Adrenal gland (tissue), 12 donors: Measurements from ENCODE around the gene EFS. TPM values are rescaled to one million over a fixed set of nuclear protein-coding genes. Genes with fewer than 3 reads are reported as not detected.

ENCODE experiments used
- DNase-seq, 7 donors: peaks; one replicate each; pipeline ENCODE4 v3.0.0-alpha.2; 2019 to 2020
- H3K27ac ChIP-seq, 5 donors: fragments of 200-600 bp; sonication (generic) in 4 of 5; 1 replicate in 3 of 5; 2 replicates in 2 of 5; pipeline versions ENCODE4 v1.5.1 to v1.8.0; 2016 to 2020; ENCODE audit warnings: mild to moderate bottlenecking in 1 of 5
- H3K27me3 ChIP-seq: fragments of 200-600 bp; 2 replicates; pipeline ENCODE4 v1.8.0; 2021
- H3K36me3 ChIP-seq, 2 donors: fragments of 200-600 bp; replicated peaks in 1 of 2; 1 replicate in 1 of 2; 2 replicates in 1 of 2; pipeline versions ENCODE4 v1.5.1 to v1.8.0; 2018 to 2022
- H3K4me1 ChIP-seq, 2 donors: fragments of 200-600 bp; replicated peaks in 1 of 2; 1 replicate in 1 of 2; 2 replicates in 1 of 2; pipeline versions ENCODE4 v1.5.1 to v1.8.0; 2018 to 2021
- H3K4me3 ChIP-seq, 4 donors: fragments of 200-600 bp; sonication (generic) in 3 of 4; one replicate each; pipeline ENCODE4 v1.5.1; 2016 to 2018
- H3K9me3 ChIP-seq, 3 donors: fragments of 200-600 bp; sonication (generic) in 1 of 3; replicated peaks in 1 of 3; 1 replicate in 2 of 3; 2 replicates in 1 of 3; pipeline versions ENCODE4 v1.5.1 to v1.8.0; 2016 to 2021
- CTCF ChIP-seq, 6 experiments: fragments of 450-650 bp in 4 of 6; fragments of 200-600 bp in 2 of 6; sonication (generic) in 1 of 6; IDR thresholded peaks; 1 replicate in 5 of 6; 2 replicates in 1 of 6; pipeline versions ENCODE4 v1.5.1 to v1.8.0; 2016 to 2021; ENCODE audit warnings: antibody characterized with exemption in 6 of 6, mild to moderate bottlenecking in 2 of 6, moderate library complexity in 1 of 6
- POLR2A ChIP-seq, 2 donors: fragments of 450-650 bp; IDR thresholded peaks; one replicate each; pipeline ENCODE4 v1.6.1; 2017; ENCODE audit warnings: antibody characterized with exemption in 2 of 2, mild to moderate bottlenecking in 2 of 2, moderate library complexity in 1 of 2
- WGBS, 4 donors: extraction: QIAGEN DNeasy Blood & Tissue Kit in 2 of 4; methylation state at CpG; one replicate each; pipeline versions ENCODE4 v1.1.5 to v1.1.7; 2013 to 2017; 5-methylcytosine and 5-hydroxymethylcytosine counted together
- intact Hi-C, 2 donors: fragments of 100-400 bp; cut with DNase I; formaldehyde crosslinking; loops; one replicate each; pipeline versions ENCODE4 v1.14.1 to v1.15.0; 2022 to 2023
- polyA plus RNA-seq, 3 donors: library from polyadenylated mRNA; stranded (reverse); fragments of 200-250 nt in 2 of 3; fragments of 350-450 nt in 1 of 3; fragmentation: Illumina TruSeq in 1 of 3; extraction: RNeasy Lipid Tissue Mini Kit (QIAGEN cat#74804) in 1 of 3; gene quantifications; one replicate each; pipeline ENCODE4 v1.2.3, GENCODE V29; 2013 to 2014
- total RNA-seq, 9 donors: library from RNA; depleted of rRNA in 4 of 9; stranded (reverse); fragments of >200 nt in 4 of 9; fragments of 120-200 nt in 1 of 9; fragmentation: NEBNext Ultra II Directional in 1 of 9; extraction: Animal tissue kit (Norgen Biotek cat#: 25700) in 1 of 9; gene quantifications; one replicate each; pipeline versions ENCODE4 v1.1.0 to v1.2.4, GENCODE V29; 2013 to 2023
- donor health status: healthy with polysubstance abuse.
- donor health status: Bipolar disorder and iron deficiency.
- donor health status: DM: yes; HTN: yes; CAD: no.
- donor health status: DM: no; HTN: no; CAD: no.
- donor health status: DM: no; HTN: no; CAD: no.
- donor health status: DM: yes; HTN: yes; CAD: no.

The EFS gene
- total and polyA plus RNA-seq, 12 donors = 2.1 to 49.4 (median 4.1) TPM

- 74 to 84% (median 80%) methylated on average over 7 of the region's 7 CpGs for WGBS, 4 donors
- peaks cover 16 to 25% of the 10 kb centered on the region in 2 donors for H3K4me1 ChIP-seq
- peak in 1 of 7 donors; percentile 39 for DNase-seq
- intact Hi-C loops = loop anchor here in 1 of 2 donors (10.0 kb wide), 2 partner anchors 60 to 240 kb away; partner anchors contain the start of gene AP1G2
- TF ChIP-seq CTCF (IDR thresholded peaks at IDR 0.05) (no peak), POLR2A (IDR thresholded peaks at IDR 0.05) (no peak)
- H3K9me3 ChIP-seq = no peaks in the 10 kb centered on the region
- no peaks in the 10 kb centered on the region for H3K27me3 ChIP-seq
- H3K27ac ChIP-seq = no peak overlapping the region
- no peak overlapping the region for H3K4me3 ChIP-seq
- H3K36me3 ChIP-seq = peaks cover 0 to 27% of the 10 kb centered on the region in 2 donors
Measured at GRCh38 chr14:23324993-23325392, 40.0 kb downstream of the EFS start.

GRCh38 chr14:23324455-23324846, 40.5 kb downstream of the EFS start:
- DNase-seq = peak in 1 of 7 donors; percentile 31
- Histone ChIP-seq H3K36me3 (peaks cover 0 to 27% of the 10 kb centered on the region in 2 donors), H3K9me3 (no peaks in the 10 kb centered on the region), H3K27ac (no peak overlapping the region), H3K4me3 (no peak overlapping the region), H3K27me3 (no peaks in the 10 kb centered on the region), H3K4me1 (peaks cover 16 to 26% of the 10 kb centered on the region in 2 donors)
- no peak for TF ChIP-seq POLR2A (IDR thresholded peaks at IDR 0.05)
- no peak for TF ChIP-seq CTCF (IDR thresholded peaks at IDR 0.05)
- WGBS, 4 donors = 58 to 80% (median 72%) methylated on average over 1 to 2 of the region's 2 CpGs
- intact Hi-C loops = loop anchor here in 1 of 2 donors (10.0 kb wide), 2 partner anchors 60 to 240 kb away; partner anchors contain the start of gene AP1G2

GRCh38 chr14:23323838-23324454, 41.0 kb downstream of the EFS start:
- WGBS, 4 donors = 75 to 78% (median 76%) methylated on average over 18 of the region's 18 CpGs

More at GRCh38 chr14:23323838-23324454, 41.0 kb downstream of the EFS start:
- peaks cover 16 to 26% of the 10 kb centered on the region in 2 donors for H3K4me1 ChIP-seq
- intact Hi-C loops = loop anchor here in 1 of 2 donors (10.0 kb wide), 2 partner anchors 59 to 241 kb away; partner anchors contain the start of gene AP1G2
- H3K36me3 ChIP-seq = peaks cover 0 to 27% of the 10 kb centered on the region in 2 donors
- H3K9me3 ChIP-seq = no peaks in the 10 kb centered on the region
- TF ChIP-seq CTCF (IDR thresholded peaks at IDR 0.05) (no peak), POLR2A (IDR thresholded peaks at IDR 0.05) (no peak)
- H3K27ac ChIP-seq = no peak overlapping the region
- DNase-seq = no peak
- no peak overlapping the region for H3K4me3 ChIP-seq
- no peaks in the 10 kb centered on the region for H3K27me3 ChIP-seq
